ENCODE results near the gene GSPT1.

GSPT1 gene

GRCh38 chr16:11851294-11852091, 64.3 kb downstream of the GSPT1 start, which contains the start of gene RSL1D1:
RSL1D1 (minus strand) TSS chr16:11851542; CDS start chr16:11851512, 30 bp downstream.
- peaks cover 4% of the 10 kb centered on the region; the same call in 1 of the 2 replicates for H4K20me1 ChIP-seq (ENCODE audit: low read depth, low read length)

GRCh38 chr16:11848842-11849241, 66.9 kb downstream of the GSPT1 start:
- Histone ChIP-seq H3K27me3 (ENCODE audit: low read length) (no peaks in the 10 kb centered on the region), H3K9me2 (replicated peaks; ENCODE audit: insufficient read depth, low read length) (no peaks in the 10 kb centered on the region), H3K9ac (ENCODE audit: low read length) (no peak overlapping the region), H3K4me3 (ENCODE audit: insufficient read depth, low read length, poor library complexity, severe bottlenecking) (no peak overlapping the region), H3K4me2 (ENCODE audit: low read depth, low read length, poor library complexity, severe bottlenecking) (no peak overlapping the region), H2AFZ (ENCODE audit: low read depth, low read length, severe bottlenecking) (no peak overlapping the region), H3K79me2 (ENCODE audit: insufficient read depth, low read length) (peaks cover 91% of the 10 kb centered on the region), H4K20me1 (ENCODE audit: low read depth, low read length) (no peaks in the 10 kb centered on the region), H3K27ac (ENCODE audit: low read depth, low read length) (no peak overlapping the region), H3K9me3 (ENCODE audit: insufficient read depth, low read length) (no peaks in the 10 kb centered on the region), H3K36me3 (ENCODE audit: low read length) (peaks cover 22% of the 10 kb centered on the region), H3F3A (ENCODE audit: insufficient read depth) (peaks cover 5% of the 10 kb centered on the region; the same call in 1 of the 2 replicates)
- TF ChIP-seq EZH2phosphoT487 (conservative IDR thresholded peaks at IDR 0.05; ENCODE audit: low read length) (no peak), CTCF (IDR thresholded peaks at IDR 0.05; ENCODE audit: insufficient read depth, low read length, poor library complexity, severe bottlenecking) (no peak)

More at GRCh38 chr16:11851294-11852091, 64.3 kb downstream of the GSPT1 start, which contains the start of gene RSL1D1:
- no peaks in the 10 kb centered on the region for H3K9me2 ChIP-seq (replicated peaks; ENCODE audit: insufficient read depth, low read length)
- H3K36me3 ChIP-seq (ENCODE audit: low read length) = peaks cover 16% of the 10 kb centered on the region
- H3F3A ChIP-seq (ENCODE audit: insufficient read depth) = peaks cover 12% of the 10 kb centered on the region; the same call in 1 of the 2 replicates
- H3K27me3 ChIP-seq (ENCODE audit: low read length) = no peaks in the 10 kb centered on the region
- H3K4me3 ChIP-seq (ENCODE audit: insufficient read depth, low read length, poor library complexity, severe bottlenecking) = peak within 1 kb of the TSS; percentile 96
- peaks cover 96% of the 10 kb centered on the region for H3K79me2 ChIP-seq (ENCODE audit: insufficient read depth, low read length)
- no peak for TF ChIP-seq EZH2phosphoT487 (conservative IDR thresholded peaks at IDR 0.05; ENCODE audit: low read length)
- TF ChIP-seq CTCF (IDR thresholded peaks at IDR 0.05; ENCODE audit: insufficient read depth, low read length, poor library complexity, severe bottlenecking) = no peak
- no peaks in the 10 kb centered on the region for H3K9me3 ChIP-seq (ENCODE audit: insufficient read depth, low read length)
- peak within 1 kb of the TSS; percentile 94 for H3K4me2 ChIP-seq (ENCODE audit: low read depth, low read length, poor library complexity, severe bottlenecking)
- peak within 1 kb of the TSS; percentile 95 for H3K9ac ChIP-seq (ENCODE audit: low read length)
- H2AFZ ChIP-seq (ENCODE audit: low read depth, low read length, severe bottlenecking) = peak within 1 kb of the TSS; percentile 75
- peak within 1 kb of the TSS; percentile 44 for H3K27ac ChIP-seq (ENCODE audit: low read depth, low read length)

- no peak overlapping the region for H3K27ac ChIP-seq (ENCODE audit: low read depth, low read length)
- H3K9me3 ChIP-seq (ENCODE audit: insufficient read depth, low read length) = no peaks in the 10 kb centered on the region
- no peak overlapping the region for H2AFZ ChIP-seq (ENCODE audit: low read depth, low read length, severe bottlenecking)
- H3F3A ChIP-seq (ENCODE audit: insufficient read depth) = peaks cover 11% of the 10 kb centered on the region; the same call in 1 of the 2 replicates
- no peak overlapping the region for H3K4me3 ChIP-seq (ENCODE audit: insufficient read depth, low read length, poor library complexity, severe bottlenecking)
- H3K9ac ChIP-seq (ENCODE audit: low read length) = no peak overlapping the region
- peaks cover 50% of the 10 kb centered on the region for H3K79me2 ChIP-seq (ENCODE audit: insufficient read depth, low read length)
- H3K36me3 ChIP-seq (ENCODE audit: low read length) = peaks cover 42% of the 10 kb centered on the region
- 0 out of 2 replicates have a peak, but pooled peaks cover 2% of the 10 kb centered on the region for H4K20me1 ChIP-seq (ENCODE audit: low read depth, low read length)
- no peaks in the 10 kb centered on the region for H3K9me2 ChIP-seq (replicated peaks; ENCODE audit: insufficient read depth, low read length)
- H3K4me2 ChIP-seq (ENCODE audit: low read depth, low read length, poor library complexity, severe bottlenecking) = no peak overlapping the region
- TF ChIP-seq EZH2phosphoT487 (conservative IDR thresholded peaks at IDR 0.05; ENCODE audit: low read length) (no peak), CTCF (IDR thresholded peaks at IDR 0.05; ENCODE audit: insufficient read depth, low read length, poor library complexity, severe bottlenecking) (no peak)
- no peaks in the 10 kb centered on the region for H3K27me3 ChIP-seq (ENCODE audit: low read length)
Measured at GRCh38 chr16:11844499-11844898, 71.3 kb downstream of the GSPT1 start.
